ENCODE results near the gene GPAM. TPM values are rescaled to one million over a fixed set of nuclear protein-coding genes. Genes with fewer than 3 reads are reported as not detected.

Gene GPAM
- total and polyA plus RNA-seq, 2 of the 8 experiments (the other 6 are each of a cell fraction or from before 2014, with no cell fraction given): 5.5 to 15.5 TPM

GRCh38 chr10:112184379-112184778, 814 bp upstream of the GPAM start:
- no peak overlapping the region for H4K5ac ChIP-seq (ENCODE audit: insufficient read length, low read depth, low read length)
- peak overlapping the region; percentile 86 to 99 (median 91); a peak in 7 of 8 replicates for H3K4me3 ChIP-seq (ENCODE audit: extremely low read depth in 1 of 4, insufficient read depth in 2 of 4, low read depth in 3 of 4, low read length in 4 of 4)
- no peak for TF ChIP-seq CEBPB (IDR thresholded peaks at IDR 0.05; ENCODE audit: low read depth, low read length)
- TF ChIP-seq SP4 (IDR thresholded peaks at IDR 0.05; ENCODE audit: low read length): no peak
- no peak for TF ChIP-seq KDM5A (IDR thresholded peaks at IDR 0.05; ENCODE audit: low read length)
- TF ChIP-seq MAX (IDR thresholded peaks at IDR 0.05): no peak
- TF ChIP-seq BRCA1 (IDR thresholded peaks at IDR 0.05; ENCODE audit: low read depth, low read length): no peak
- no peak for TF ChIP-seq CREB1 (IDR thresholded peaks at IDR 0.05)
- TF ChIP-seq RAD21 (IDR thresholded peaks at IDR 0.05 in 1 of 2, conservative IDR thresholded peaks at IDR 0.05 in 1 of 2; ENCODE audit: low read depth in 2 of 2, low read length in 2 of 2): no peak
- TF ChIP-seq CHD2 (IDR thresholded peaks at IDR 0.05; ENCODE audit: low read length): no peak
- H3K9ac ChIP-seq (replicated peaks in 1 of 4; ENCODE audit: extremely low read depth in 1 of 4, low read depth in 3 of 4, low read length in 3 of 4): peak overlapping the region in 1 of 4 experiments; percentile 37; a peak in 1 of 7 replicates
- H2BK5ac ChIP-seq (ENCODE audit: low read depth, low read length): no peak overlapping the region
- H3K27me3 ChIP-seq (replicated peaks in 1 of 4; ENCODE audit: control insufficient read depth in 3 of 4, extremely low read depth in 1 of 4, insufficient read depth in 3 of 4, low read length in 3 of 4): no peaks in the 10 kb centered on the region
- peak overlapping the region; percentile 79 to 85; a peak in 3 of 4 replicates for H3K4me2 ChIP-seq (ENCODE audit: insufficient read depth in 1 of 2, low read depth in 2 of 2, low read length in 2 of 2)
- DNase-seq (ENCODE audit: low read depth in 1 of 2, low spot score in 2 of 2) (no peak), FAIRE-seq (no peak)
- H3K9me3 ChIP-seq (ENCODE audit: insufficient read depth in 2 of 2, low read depth in 1 of 2, low read length in 1 of 2): no peaks in the 10 kb centered on the region
- H3K23me2 ChIP-seq (ENCODE audit: low read depth, low read length): peaks cover 3% of the 10 kb centered on the region
- CTCF ChIA-PET (ENCODE audit: partially characterized antibody): interaction anchor here (1.2 to 7.6 kb wide), 8 partner anchors 8 to 132 kb away, joined by 3 to 53 read pairs (median 6); no protein-coding TSS in a partner anchor
- peaks cover 0 to 13% (median 5%) of the 10 kb centered on the region in 4 experiments; a peak in 4 of 8 replicates for H3K36me3 ChIP-seq (ENCODE audit: control insufficient read depth in 2 of 4, insufficient read depth in 4 of 4, low read length in 3 of 4)
- H3K18ac ChIP-seq (ENCODE audit: extremely low read depth, low read length): no peak overlapping the region
- H3K4ac ChIP-seq (replicated peaks; ENCODE audit: insufficient read length, low read depth, low read length): no peak overlapping the region
- no peak overlapping the region for H2BK12ac ChIP-seq (ENCODE audit: low read depth, low read length)
- H2BK20ac ChIP-seq (ENCODE audit: low read length): no peak overlapping the region
- H3K27ac ChIP-seq (ENCODE audit: low read depth, low read length): no peak overlapping the region
- no peak overlapping the region for H2AK5ac ChIP-seq (ENCODE audit: low read depth, low read length)
- POLR2A ChIA-PET (ENCODE audit: partially characterized antibody): interaction anchor here (1.0 to 1.7 kb wide), 2 partner anchors 23 to 40 kb away, joined by 3 to 4 read pairs; no protein-coding TSS in a partner anchor
- no peak overlapping the region for H4K8ac ChIP-seq (ENCODE audit: extremely low read depth, insufficient read depth, low read length)
- H2BK120ac ChIP-seq (replicated peaks; ENCODE audit: low read depth, low read length): no peak overlapping the region
- H4K20me1 ChIP-seq (replicated peaks in 1 of 2; ENCODE audit: control insufficient read depth in 1 of 2, insufficient read depth in 2 of 2, low read length in 2 of 2): no peaks in the 10 kb centered on the region
- H3K79me1 ChIP-seq (ENCODE audit: low read depth, low read length): no peaks in the 10 kb centered on the region
- no peak overlapping the region for H2AFZ ChIP-seq (ENCODE audit: low read length)
- H3K79me2 ChIP-seq (ENCODE audit: control insufficient read depth in 1 of 2, insufficient read depth in 2 of 2, low read length in 2 of 2): no peaks in the 10 kb centered on the region
- H4K91ac ChIP-seq (replicated peaks; ENCODE audit: insufficient read length, low read length): no peak overlapping the region
- WGBS, 2 experiments (ENCODE audit: extremely low coverage in 1 of 2, insufficient coverage in 1 of 2, insufficient read length in 1 of 2, insufficient replicate concordance in 2 of 2, low coverage in 1 of 2, low lambda C conversion rate in 2 of 2, missing lambda C conversion rate in 1 of 2): 42% methylated on average over 2 of the region's 2 CpGs; no CpG with 5 or more reads in 1 of the 2 experiments
- no peak overlapping the region for H3K14ac ChIP-seq (ENCODE audit: insufficient read length)
- no peak overlapping the region for H3K56ac ChIP-seq (replicated peaks; ENCODE audit: insufficient read length, low read depth, low read length)
- H3K23ac ChIP-seq (ENCODE audit: insufficient read length): no peak overlapping the region
- no peak overlapping the region for H2BK15ac ChIP-seq (ENCODE audit: low read length)
- peaks cover 0 to 7% (median 3%) of the 10 kb centered on the region in 4 experiments; a peak in 5 of 7 replicates for H3K4me1 ChIP-seq (replicated peaks in 1 of 4; ENCODE audit: control insufficient read depth in 3 of 4, insufficient read depth in 4 of 4, low read length in 3 of 4)

Measured in H1 (cell line).